DMS53 treated with DMSO at 0.1 percent for 48 hours (cell line): ENCODE measurements around the gene PRDM16.

Experiments
- DNase-seq: peaks from one replicate; lab custom pipeline; 2025; ENCODE audit not compliant: unreplicated experiment; lab: John Stamatoyannopoulos, UW

Gene PRDM16

GRCh38 chr1:3438661-3439180, 369.7 kb downstream of the PRDM16 start:
- DNase-seq: no peak

- no peak for DNase-seq
Observed at GRCh38 chr1:3439346-3440299, 370.6 kb downstream of the PRDM16 start.

GRCh38 chr1:3440300-3440681, 371.3 kb downstream of the PRDM16 start:
- DNase-seq: no peak

- no peak for DNase-seq
Observed at GRCh38 chr1:3440711-3441409, 371.9 kb downstream of the PRDM16 start.

GRCh38 chr1:3441410-3441847, 372.4 kb downstream of the PRDM16 start:
- DNase-seq: no peak

DNA sequence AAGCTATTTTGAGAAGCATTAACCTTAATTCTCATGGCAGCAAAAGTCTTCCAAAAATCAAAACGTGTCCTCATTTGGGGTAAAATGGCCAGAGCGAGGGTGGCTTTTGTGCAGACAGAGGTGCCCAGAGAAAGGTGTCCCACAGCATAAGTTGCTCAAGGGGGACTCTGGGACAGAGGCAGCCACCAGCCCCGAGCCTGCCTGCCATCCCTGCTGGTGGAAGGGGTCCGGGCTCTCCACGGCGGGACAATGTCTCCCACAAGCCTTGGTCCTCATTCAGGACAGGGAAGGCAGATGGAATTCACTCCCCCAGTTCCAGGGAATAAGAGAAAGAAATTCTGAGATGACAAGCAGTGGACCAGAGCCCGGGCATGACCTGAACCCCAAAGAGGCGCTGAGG, 372.9 kb downstream of the PRDM16 start:
- DNase-seq: no peak

GRCh38 chr1:3442331-3442730, 373.3 kb downstream of the PRDM16 start:
- no peak for DNase-seq

DNA sequence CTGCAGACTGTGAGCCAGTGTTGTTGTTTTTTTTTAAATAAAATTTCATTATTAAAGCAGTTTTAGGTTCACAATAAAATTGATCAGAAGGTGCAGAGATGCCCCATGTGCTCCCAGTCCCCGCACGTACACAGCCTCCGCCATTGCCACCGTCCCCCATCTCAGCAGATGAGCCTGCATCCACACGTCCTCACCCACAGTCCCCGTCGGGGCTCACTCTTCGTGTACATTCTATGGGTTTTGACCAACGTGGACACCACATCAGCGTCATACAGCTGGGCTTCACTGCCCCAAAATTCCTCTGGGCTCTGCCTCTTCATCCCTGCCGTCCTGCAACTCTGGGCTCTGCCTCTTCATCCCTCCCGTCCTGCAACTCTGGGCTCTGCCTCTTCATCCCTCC, 373.9 kb downstream of the PRDM16 start:
- DNase-seq: no peak

- no peak for DNase-seq
Observed at GRCh38 chr1:3443807-3444206, 374.8 kb downstream of the PRDM16 start.

- DNase-seq: no peak
Observed at GRCh38 chr1:3444298-3444697, 375.3 kb downstream of the PRDM16 start.

- no peak for DNase-seq
Observed at GRCh38 chr1:3444736-3445135, 375.7 kb downstream of the PRDM16 start.

DNA sequence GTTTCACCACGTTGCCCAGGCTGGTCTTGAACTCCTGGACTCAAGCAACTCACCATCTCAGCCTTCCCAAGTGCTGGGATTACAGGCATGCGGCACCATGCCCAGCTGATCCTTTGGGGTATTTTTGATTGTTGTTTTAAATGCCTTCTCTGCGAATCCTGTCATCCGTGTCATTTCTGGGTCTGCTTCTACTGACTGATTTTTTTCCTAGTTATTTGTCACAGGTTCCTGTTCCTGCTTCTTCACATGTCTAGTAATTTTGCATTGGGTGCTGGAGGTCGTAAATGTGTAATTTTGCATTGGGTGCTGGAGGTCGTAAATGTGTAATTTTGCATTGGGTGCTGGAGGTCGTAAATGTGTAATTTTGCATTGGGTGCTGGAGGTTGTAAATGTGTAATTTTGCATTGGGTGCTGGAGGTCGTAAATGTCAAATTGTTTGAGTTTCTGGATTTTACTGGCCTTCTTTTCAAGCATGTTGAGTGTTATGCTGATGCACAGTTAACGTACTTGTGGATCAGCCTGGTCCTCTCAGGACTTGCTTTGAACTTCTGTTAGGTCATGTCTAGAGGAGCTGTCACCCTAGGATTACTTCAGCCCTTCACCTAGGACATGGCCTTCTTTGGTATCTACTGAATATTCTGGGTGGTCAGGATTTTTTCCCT, 381.3 kb downstream of the PRDM16 start:
- DNase-seq: no peak

- no peak for DNase-seq
Observed at GRCh38 chr1:3450983-3451382, 382.0 kb downstream of the PRDM16 start.

DNA sequence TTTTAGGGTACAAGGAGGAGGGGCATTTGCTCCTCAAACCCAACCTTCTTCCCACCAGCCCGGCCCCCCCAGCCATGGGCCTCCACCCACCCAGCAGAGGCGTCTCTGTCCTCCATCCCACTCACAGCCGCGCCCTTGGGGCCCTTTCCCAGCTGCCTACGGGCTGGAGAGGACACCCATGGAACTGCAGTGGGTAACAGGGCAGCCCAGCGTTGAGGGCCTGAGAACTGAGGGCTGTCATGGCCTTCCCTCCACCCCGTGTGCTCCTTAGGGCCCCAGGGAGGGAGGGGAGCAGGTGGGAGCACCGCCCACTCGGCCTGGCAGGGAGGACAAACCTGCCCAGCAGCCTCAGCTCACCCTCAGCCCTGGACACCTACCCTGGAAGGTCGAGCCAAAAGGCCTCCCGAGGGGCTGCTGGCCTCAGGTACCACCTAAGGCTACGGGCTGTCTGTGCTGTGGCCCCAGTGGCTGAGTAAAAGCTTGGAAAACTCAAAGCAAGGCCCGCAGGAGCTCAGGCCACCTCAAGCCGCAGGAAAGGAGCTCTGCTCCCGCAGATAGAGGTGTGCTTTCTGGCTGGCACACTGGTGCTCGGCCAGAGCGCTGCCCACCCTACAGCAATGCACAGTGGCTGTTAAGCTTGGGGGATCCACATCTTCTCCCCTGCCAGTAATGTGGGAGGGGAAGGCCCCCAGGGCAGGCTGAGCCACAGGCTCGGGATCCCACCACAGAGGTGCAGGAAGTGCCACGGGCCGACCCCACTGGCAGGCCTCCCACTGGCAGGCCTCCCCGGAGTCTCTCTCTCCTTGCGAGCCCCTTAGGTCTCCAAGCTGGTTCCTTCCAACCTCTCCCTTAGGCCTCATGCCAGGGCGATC, 383.2 kb downstream of the PRDM16 start:
- no peak for DNase-seq

GRCh38 chr1:3452866-3453175, 383.8 kb downstream of the PRDM16 start:
- no peak for DNase-seq

- DNase-seq: peak; percentile 44
Observed at GRCh38 chr1:3453203-3453761, 384.3 kb downstream of the PRDM16 start.

DNA sequence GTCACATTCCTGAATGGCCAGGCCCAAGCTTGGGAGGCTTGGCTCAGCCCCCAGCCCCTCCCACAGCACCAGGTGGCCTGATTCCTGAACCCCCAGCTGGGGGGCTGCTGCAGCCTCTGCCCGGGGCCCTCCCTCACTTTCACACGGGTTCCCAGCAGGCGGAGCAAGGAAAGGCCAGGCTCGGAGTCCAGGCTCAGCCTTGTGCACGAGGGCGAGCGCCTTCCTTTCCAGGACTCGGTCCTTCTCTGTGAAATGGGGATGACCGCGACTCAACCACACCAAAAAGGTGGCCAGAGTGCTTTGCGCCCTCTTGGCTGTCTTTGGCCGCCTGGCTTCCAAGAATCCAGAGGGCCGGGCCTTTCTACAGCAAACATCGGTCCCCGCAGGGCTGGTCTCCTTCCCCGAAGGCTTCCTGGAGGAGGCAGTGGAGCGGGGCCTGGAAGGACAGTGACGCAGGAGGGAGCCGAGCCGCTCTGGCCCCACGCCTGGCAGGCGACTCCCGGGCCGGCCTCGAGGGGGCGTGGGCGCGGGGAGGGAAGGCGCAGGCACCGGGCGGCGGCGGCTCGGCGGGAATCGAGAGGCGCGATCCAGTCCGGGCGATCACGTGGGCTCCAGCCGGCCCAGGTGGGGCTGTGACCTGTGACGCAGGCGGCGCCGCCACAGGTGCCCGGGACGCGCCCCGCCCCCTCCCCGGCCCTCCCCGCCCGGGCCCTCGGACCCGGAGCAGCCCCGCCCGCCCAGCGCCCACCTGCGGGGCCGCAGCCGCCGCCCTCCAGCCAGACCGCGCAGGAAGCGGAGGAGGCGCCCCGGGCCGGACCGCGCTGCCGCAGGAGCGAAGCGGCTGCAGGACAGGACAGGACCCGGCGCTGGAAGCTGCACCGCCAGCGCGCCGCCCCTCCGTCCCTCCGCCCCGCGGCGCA, 385.1 kb downstream of the PRDM16 start, which contains the start of gene ARHGEF16:
TSS of gene ARHGEF16 (plus strand) at position 775 of the 920 bp plus-strand sequence. CDS start 8,420 bp downstream, outside the sequence.
- DNase-seq: peak; percentile 60

- DNase-seq: no peak
Observed at GRCh38 chr1:3454811-3455618, 386.0 kb downstream of the PRDM16 start.
